RWPE2 (cell line): ENCODE measurements around the gene MYOF.

Experiments used
- ATAC-seq: fragments of 200-7000 bp; cut with Tn5 transposase; 3 replicates; pipeline ENCODE4 v1.9.1; 2021; ENCODE audit warnings: low read depth
- DNase-seq: peaks from one replicate; pipeline ENCODE4 v3.0.0-alpha.2; 2020; ENCODE audit warnings: low spot score
- H3K27ac ChIP-seq: fragments of 450-650 bp; 2 replicates; pipeline ENCODE4 v1.5.1; 2017; ENCODE audit warnings: mild to moderate bottlenecking; ENCODE audit not compliant: poor library complexity, severe bottlenecking
- H3K27me3 ChIP-seq: fragments of 250-450 bp; sonication (Bioruptor Pico); 2 replicates; pipeline ENCODE4 v1.5.1; 2021; ENCODE audit warnings: mild to moderate bottlenecking, moderate library complexity; ENCODE audit not compliant: insufficient read depth, poor library complexity, severe bottlenecking
- H3K36me3 ChIP-seq: fragments of 250-450 bp; sonication (Bioruptor Pico); 2 replicates; pipeline ENCODE4 v1.5.1; 2020; ENCODE audit warnings: low read depth, mild to moderate bottlenecking, moderate library complexity
- H3K4me1 ChIP-seq: fragments of 250-450 bp; sonication (Bioruptor Pico); 2 replicates; pipeline ENCODE4 v1.5.1; 2021; ENCODE audit warnings: mild to moderate bottlenecking, moderate library complexity; ENCODE audit not compliant: insufficient read depth, poor library complexity, severe bottlenecking
- H3K4me3 ChIP-seq: fragments of 250-450 bp; sonication (Bioruptor Pico); 2 replicates; pipeline ENCODE4 v1.5.1; 2021; ENCODE audit warnings: mild to moderate bottlenecking, moderate library complexity; ENCODE audit not compliant: severe bottlenecking
- H3K9me3 ChIP-seq: fragments of 250-450 bp; sonication (Bioruptor Pico); 2 replicates; pipeline ENCODE4 v1.5.1; 2021; ENCODE audit warnings: mild to moderate bottlenecking, moderate library complexity; ENCODE audit not compliant: severe bottlenecking
- CTCF ChIP-seq: fragments of 450-650 bp; IDR thresholded peaks from one replicate; pipeline ENCODE4 v1.5.1; 2017; ENCODE audit warnings: mild to moderate bottlenecking, moderate library complexity; ENCODE audit not compliant: poor library complexity, severe bottlenecking

MYOF gene

DNA sequence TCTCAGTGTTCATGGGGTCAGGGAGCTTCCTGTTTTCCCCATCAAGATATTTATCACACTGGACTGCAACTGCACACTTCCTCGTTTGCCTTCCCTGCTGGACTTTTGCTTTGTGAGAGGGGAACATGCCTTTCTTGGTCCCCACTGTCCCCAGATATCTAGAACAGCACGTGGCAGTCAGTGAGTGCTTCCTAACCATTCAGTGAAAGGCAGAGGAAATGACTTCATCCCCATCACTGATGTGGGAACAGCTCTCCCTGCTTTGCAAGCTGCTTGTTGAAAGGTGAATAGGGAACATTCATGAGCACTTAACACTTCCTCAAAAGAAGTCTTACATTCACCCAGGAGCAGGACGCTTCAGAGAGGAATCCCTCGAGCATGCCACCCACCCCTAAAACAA is 135.4 kb downstream of the MYOF start:
- ATAC-seq (no peak), DNase-seq (no peak)
- no peak overlapping the region for H3K27ac ChIP-seq
- no peaks in the 10 kb centered on the region for H3K27me3 ChIP-seq
- no peak overlapping the region for H3K4me3 ChIP-seq
- H3K9me3 ChIP-seq = no peaks in the 10 kb centered on the region
- H3K36me3 ChIP-seq = peaks cover 99% of the 10 kb centered on the region
- TF ChIP-seq CTCF = no peak
- no peaks in the 10 kb centered on the region for H3K4me1 ChIP-seq

- no peak for DNase-seq
- ATAC-seq = no peak
- Histone ChIP-seq H3K4me1 (no peaks in the 10 kb centered on the region), H3K9me3 (no peaks in the 10 kb centered on the region), H3K27me3 (no peaks in the 10 kb centered on the region), H3K27ac (no peak overlapping the region), H3K36me3 (peaks cover 99% of the 10 kb centered on the region), H3K4me3 (no peak overlapping the region)
- TF ChIP-seq CTCF = no peak
Observed at GRCh38 chr10:93346108-93346507, 136.0 kb downstream of the MYOF start.

DNA sequence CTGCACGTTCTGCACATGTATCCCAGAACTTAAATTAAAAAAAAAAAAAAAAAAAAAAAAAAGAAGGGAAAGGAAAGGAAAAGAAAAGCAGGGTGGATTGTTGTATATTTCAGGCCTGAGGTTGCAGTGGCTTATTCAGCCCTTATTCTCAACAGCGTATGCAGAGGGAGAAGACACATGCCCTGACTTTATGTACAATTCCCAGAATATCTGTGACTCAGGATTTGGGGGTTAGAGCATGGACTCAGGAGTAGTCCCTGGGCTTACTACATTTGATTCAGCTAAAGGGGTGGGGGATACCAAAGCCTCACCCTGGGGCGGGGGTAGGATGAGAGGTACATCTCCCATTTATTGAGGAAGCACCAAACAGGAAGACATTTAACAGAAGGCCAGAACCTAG is 137.4 kb downstream of the MYOF start:
- Histone ChIP-seq H3K27me3 (no peaks in the 10 kb centered on the region), H3K36me3 (peaks cover 99% of the 10 kb centered on the region)
- ATAC-seq = no peak

GRCh38 chr10:93342921-93343320 is 139.2 kb downstream of the MYOF start:
- H3K4me3 ChIP-seq = no peak overlapping the region
- no peak for DNase-seq
- ATAC-seq = no peak
- no peak overlapping the region for H3K27ac ChIP-seq
- no peaks in the 10 kb centered on the region for H3K4me1 ChIP-seq
- no peak for TF ChIP-seq CTCF
- no peaks in the 10 kb centered on the region for H3K27me3 ChIP-seq
- H3K9me3 ChIP-seq = no peaks in the 10 kb centered on the region
- peaks cover 96% of the 10 kb centered on the region for H3K36me3 ChIP-seq

More for the DNA sequence above, 137.4 kb downstream of the MYOF start:
- DNase-seq = no peak
- H3K27ac ChIP-seq = no peak overlapping the region
- H3K9me3 ChIP-seq = no peaks in the 10 kb centered on the region
- H3K4me3 ChIP-seq = no peak overlapping the region
- H3K4me1 ChIP-seq = no peaks in the 10 kb centered on the region
- TF ChIP-seq CTCF = no peak

GRCh38 chr10:93342366-93342765 is 139.8 kb downstream of the MYOF start:
- no peaks in the 10 kb centered on the region for H3K27me3 ChIP-seq
- no peak overlapping the region for H3K27ac ChIP-seq
- peaks cover 96% of the 10 kb centered on the region for H3K36me3 ChIP-seq
- H3K9me3 ChIP-seq = no peaks in the 10 kb centered on the region
- ATAC-seq (no peak), DNase-seq (no peak)
- no peaks in the 10 kb centered on the region for H3K4me1 ChIP-seq
- TF ChIP-seq CTCF = no peak
- H3K4me3 ChIP-seq = no peak overlapping the region
